ENCODE measurements around the gene IREB2. TPM values are rescaled to one million over a fixed set of nuclear protein-coding genes. Genes with fewer than 3 reads are reported as not detected.

The IREB2 gene
- total RNA-seq, 1 donor from 2014 or later = 82.4 TPM

GRCh38 chr15:78452485-78452884 is 14.5 kb downstream of the IREB2 start:
- DNase-seq = no peak
- Mint-ChIP-seq H3K9me3 (ENCODE audit: unreplicated experiment) (no peaks in the 10 kb centered on the region), H3K4me3 (ENCODE audit: unreplicated experiment) (no peak overlapping the region), H3K27me3 (ENCODE audit: unreplicated experiment) (peaks cover 2% of the 10 kb centered on the region), H3K36me3 (ENCODE audit: unreplicated experiment) (no peaks in the 10 kb centered on the region), H3K4me1 (ENCODE audit: low read depth, unreplicated experiment) (peaks cover 23% of the 10 kb centered on the region), H3K27ac (ENCODE audit: unreplicated experiment) (no peak overlapping the region)
- no peak for TF ChIP-seq CTCF (IDR thresholded peaks at IDR 0.05; ENCODE audit: partially characterized antibody, unreplicated experiment)

GRCh38 chr15:78453447-78453846 is 15.4 kb downstream of the IREB2 start:
- Mint-ChIP-seq H3K4me1 (ENCODE audit: low read depth, unreplicated experiment) (peaks cover 24% of the 10 kb centered on the region), H3K4me3 (ENCODE audit: unreplicated experiment) (no peak overlapping the region), H3K36me3 (ENCODE audit: unreplicated experiment) (no peaks in the 10 kb centered on the region), H3K27me3 (ENCODE audit: unreplicated experiment) (peaks cover 2% of the 10 kb centered on the region), H3K27ac (ENCODE audit: unreplicated experiment) (no peak overlapping the region), H3K9me3 (ENCODE audit: unreplicated experiment) (no peaks in the 10 kb centered on the region)
- no peak for TF ChIP-seq CTCF (IDR thresholded peaks at IDR 0.05; ENCODE audit: partially characterized antibody, unreplicated experiment)
- DNase-seq = no peak

- no peak for DNase-seq
- Mint-ChIP-seq H3K27me3 (ENCODE audit: unreplicated experiment) (peaks cover 2% of the 10 kb centered on the region), H3K4me3 (ENCODE audit: unreplicated experiment) (no peak overlapping the region), H3K27ac (ENCODE audit: unreplicated experiment) (no peak overlapping the region), H3K36me3 (ENCODE audit: unreplicated experiment) (no peaks in the 10 kb centered on the region), H3K4me1 (ENCODE audit: low read depth, unreplicated experiment) (peaks cover 26% of the 10 kb centered on the region), H3K9me3 (ENCODE audit: unreplicated experiment) (no peaks in the 10 kb centered on the region)
- TF ChIP-seq CTCF (IDR thresholded peaks at IDR 0.05; ENCODE audit: partially characterized antibody, unreplicated experiment) = no peak
Measured at GRCh38 chr15:78454992-78455391, 17.0 kb downstream of the IREB2 start.

GRCh38 chr15:78455749-78456148 is 17.7 kb downstream of the IREB2 start:
- Mint-ChIP-seq H3K36me3 (ENCODE audit: unreplicated experiment) (no peaks in the 10 kb centered on the region), H3K4me1 (ENCODE audit: low read depth, unreplicated experiment) (peaks cover 26% of the 10 kb centered on the region), H3K27me3 (ENCODE audit: unreplicated experiment) (peaks cover 2% of the 10 kb centered on the region), H3K4me3 (ENCODE audit: unreplicated experiment) (no peak overlapping the region), H3K27ac (ENCODE audit: unreplicated experiment) (no peak overlapping the region), H3K9me3 (ENCODE audit: unreplicated experiment) (no peaks in the 10 kb centered on the region)
- no peak for TF ChIP-seq CTCF (IDR thresholded peaks at IDR 0.05; ENCODE audit: partially characterized antibody, unreplicated experiment)
- DNase-seq = no peak

GRCh38 chr15:78456426-78456825 is 18.4 kb downstream of the IREB2 start:
- Mint-ChIP-seq H3K27ac (ENCODE audit: unreplicated experiment) (no peak overlapping the region), H3K4me3 (ENCODE audit: unreplicated experiment) (no peak overlapping the region), H3K27me3 (ENCODE audit: unreplicated experiment) (peaks cover 2% of the 10 kb centered on the region), H3K36me3 (ENCODE audit: unreplicated experiment) (no peaks in the 10 kb centered on the region), H3K4me1 (ENCODE audit: low read depth, unreplicated experiment) (peaks cover 28% of the 10 kb centered on the region), H3K9me3 (ENCODE audit: unreplicated experiment) (no peaks in the 10 kb centered on the region)
- TF ChIP-seq CTCF (IDR thresholded peaks at IDR 0.05; ENCODE audit: partially characterized antibody, unreplicated experiment) = no peak
- DNase-seq = no peak

Measured in glutamatergic neuron (in vitro differentiated cells).